ENCODE results near the gene CFAP299. TPM values are rescaled to one million over a fixed set of nuclear protein-coding genes. Genes with fewer than 3 reads are reported as not detected.

Gene CFAP299
- total RNA-seq, 1 experiment from 2014 or later: not detected

GRCh38 chr4:80343887-80344286, 8.4 kb downstream of the CFAP299 start:
- Histone ChIP-seq H3K27ac (ENCODE audit: low read depth, low read length, poor library complexity, severe bottlenecking) (no peak overlapping the region), H3K27me3 (replicated peaks; ENCODE audit: insufficient read depth, low read depth, low read length, poor library complexity) (no peaks in the 10 kb centered on the region), H3K4me1 (ENCODE audit: insufficient read depth, low read length, poor library complexity, severe bottlenecking) (no peaks in the 10 kb centered on the region), H3K9me3 (ENCODE audit: low read depth, low read length, poor library complexity, severe bottlenecking) (no peaks in the 10 kb centered on the region), H3K4me3 (ENCODE audit: low read depth, low read length, poor library complexity, severe bottlenecking) (no peak overlapping the region), H3K36me3 (ENCODE audit: insufficient read depth, low read length, poor library complexity, severe bottlenecking) (no peaks in the 10 kb centered on the region)
- POLR2A ChIA-PET (ENCODE audit: low non-redundant PET): no interaction called here
- CTCF ChIA-PET: no interaction called here
- TF ChIP-seq CTCF (conservative IDR thresholded peaks at IDR 0.05; ENCODE audit: low read depth, low read length): no peak
- no peak for TF ChIP-seq EZH2 (IDR thresholded peaks at IDR 0.05; ENCODE audit: borderline replicate concordance, low read depth, low read length, poor library complexity, severe bottlenecking)
- no peak for DNase-seq (ENCODE audit: low spot score)
- intact Hi-C loops (cut with micrococcal nuclease; ENCODE audit: unreplicated experiment): no loop called here
- BruUV-seq (replicated peaks): no TSS peak

DNA sequence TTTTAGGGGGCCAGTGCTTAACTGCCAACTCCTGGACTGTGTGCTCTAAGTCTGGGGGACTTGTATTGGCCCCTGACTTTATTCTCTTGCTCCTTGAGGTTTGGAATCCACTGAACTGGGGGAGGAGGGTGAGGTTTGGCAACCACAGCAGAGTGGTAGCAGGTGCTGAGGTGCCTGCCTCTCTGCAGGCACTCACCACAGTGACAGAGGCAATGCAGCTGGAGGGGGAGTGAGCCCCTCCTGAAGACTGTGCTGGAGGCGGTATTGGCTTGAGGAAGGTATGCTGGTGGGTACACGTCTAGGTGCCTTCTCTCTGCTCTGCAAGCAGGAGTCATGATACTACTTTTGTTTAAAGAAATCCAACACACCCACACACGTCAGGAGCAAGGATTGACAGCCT, 24.6 kb downstream of the CFAP299 start:
- no peak for DNase-seq (ENCODE audit: low spot score)
- no peaks in the 10 kb centered on the region for H3K36me3 ChIP-seq (ENCODE audit: insufficient read depth, low read length, poor library complexity, severe bottlenecking)
- no TSS peak for BruUV-seq (replicated peaks)
- H3K9me3 ChIP-seq (ENCODE audit: low read depth, low read length, poor library complexity, severe bottlenecking): no peaks in the 10 kb centered on the region
- no peaks in the 10 kb centered on the region for H3K4me1 ChIP-seq (ENCODE audit: insufficient read depth, low read length, poor library complexity, severe bottlenecking)
- TF ChIP-seq CTCF (conservative IDR thresholded peaks at IDR 0.05; ENCODE audit: low read depth, low read length): no peak
- TF ChIP-seq EZH2 (IDR thresholded peaks at IDR 0.05; ENCODE audit: borderline replicate concordance, low read depth, low read length, poor library complexity, severe bottlenecking): no peak
- ChIA-PET POLR2A (ENCODE audit: low non-redundant PET) (no interaction called here), CTCF (no interaction called here)
- intact Hi-C loops (cut with micrococcal nuclease; ENCODE audit: unreplicated experiment): loop anchor here (2.0 to 5.0 kb wide), 2 partner anchors 631 to 692 kb away; no protein-coding TSS in a partner anchor
- no peak overlapping the region for H3K4me3 ChIP-seq (ENCODE audit: low read depth, low read length, poor library complexity, severe bottlenecking)
- H3K27me3 ChIP-seq (replicated peaks; ENCODE audit: insufficient read depth, low read depth, low read length, poor library complexity): peaks cover 6% of the 10 kb centered on the region
- H3K27ac ChIP-seq (ENCODE audit: low read depth, low read length, poor library complexity, severe bottlenecking): no peak overlapping the region

- ChIA-PET POLR2A (ENCODE audit: low non-redundant PET) (no interaction called here), CTCF (no interaction called here)
- no peak overlapping the region for H3K27ac ChIP-seq (ENCODE audit: low read depth, low read length, poor library complexity, severe bottlenecking)
- peaks cover 6% of the 10 kb centered on the region for H3K27me3 ChIP-seq (replicated peaks; ENCODE audit: insufficient read depth, low read depth, low read length, poor library complexity)
- DNase-seq (ENCODE audit: low spot score): no peak
- no TSS peak for BruUV-seq (replicated peaks)
- TF ChIP-seq CTCF (conservative IDR thresholded peaks at IDR 0.05; ENCODE audit: low read depth, low read length) (no peak), EZH2 (IDR thresholded peaks at IDR 0.05; ENCODE audit: borderline replicate concordance, low read depth, low read length, poor library complexity, severe bottlenecking) (no peak)
- intact Hi-C loops (cut with micrococcal nuclease; ENCODE audit: unreplicated experiment): loop anchor here (2.0 to 5.0 kb wide), 2 partner anchors 630 to 691 kb away; no protein-coding TSS in a partner anchor
- no peaks in the 10 kb centered on the region for H3K36me3 ChIP-seq (ENCODE audit: insufficient read depth, low read length, poor library complexity, severe bottlenecking)
- H3K9me3 ChIP-seq (ENCODE audit: low read depth, low read length, poor library complexity, severe bottlenecking): no peaks in the 10 kb centered on the region
- no peaks in the 10 kb centered on the region for H3K4me1 ChIP-seq (ENCODE audit: insufficient read depth, low read length, poor library complexity, severe bottlenecking)
- H3K4me3 ChIP-seq (ENCODE audit: low read depth, low read length, poor library complexity, severe bottlenecking): no peak overlapping the region
Measured at GRCh38 chr4:80360900-80361299, 25.4 kb downstream of the CFAP299 start.
